Cardiac septum (tissue), 1 donor: ENCODE results near the gene CYP46A1. TPM values are rescaled to one million over a fixed set of nuclear protein-coding genes. Genes with fewer than 3 reads are reported as not detected.
A peak's percentile ranks its signal among the peaks of the same experiment; 100 is the strongest.
"Not testable (repeated sequence)": the region's sequence is repeated elsewhere in the genome, so short reads cannot be mapped to it uniquely, and the experiment has no call there.

Experiments used
- DNase-seq: peaks from one replicate; pipeline ENCODE4 v3.0.0-alpha.2; 2020; ENCODE audit warnings: low spot score
- intact Hi-C: fragments of 100-400 bp; cut with DNase I; formaldehyde crosslinking; loops from one replicate; pipeline ENCODE4 v1.14.0; 2022
- long read RNA-seq: library from polyadenylated mRNA; unstranded; transcript quantifications from one replicate; pipeline ENCODE4 v2.0.0, GENCODE V29; 2021
- total RNA-seq: library from RNA; stranded (reverse); fragmentation: NEBNext Ultra II Directional; extraction: Animal tissue kit (Norgen Biotek cat#: 25700); gene quantifications from one replicate; pipeline ENCODE4 v1.2.1, GENCODE V29; 2021
- donor health status: DM: no; HTN: no; CAD: no.

The CYP46A1 gene
- 5.5 TPM for total RNA-seq
- long read RNA-seq, partial matches to known transcripts, result 0 of 5 reads
- long read RNA-seq, other reads (novel, unspliced or antisense), result 3 of 5 reads

GRCh38 chr14:99683619-99684409 lies at the start of gene CYP46A1:
Gene CYP46A1 (plus strand): TSS chr14:99684298. CDS start chr14:99684418, 120 bp downstream.
- DNase-seq, result peak; percentile 99
- intact Hi-C loops, result loop anchor here (2.0 to 5.0 kb wide), 4 partner anchors 48 to 201 kb away; partner anchors contain the start of gene EML1

- DNase-seq, result no peak
- intact Hi-C loops, result no loop called here
These were observed 49.7 kb upstream of the CYP46A1 start for GRCh38 chr14:99634443-99634842.

GRCh38 chr14:99635116-99635515 lies 49.0 kb upstream of the CYP46A1 start:
- DNase-seq, result no peak
- intact Hi-C loops, result no loop called here

GRCh38 chr14:99636487-99636886 lies 47.6 kb upstream of the CYP46A1 start:
- intact Hi-C loops, result no loop called here
- DNase-seq, result no peak

GRCh38 chr14:99637624-99638023 lies 46.5 kb upstream of the CYP46A1 start:
- intact Hi-C loops, result no loop called here
- DNase-seq, result no peak

- DNase-seq, intact Hi-C loops: not testable (repeated sequence)
These were observed 41.3 kb upstream of the CYP46A1 start for GRCh38 chr14:99642771-99643170.

GRCh38 chr14:99643343-99643742 lies 40.8 kb upstream of the CYP46A1 start:
- intact Hi-C loops, result no loop called here
- no peak for DNase-seq

GRCh38 chr14:99644035-99644587 lies 40.0 kb upstream of the CYP46A1 start:
- intact Hi-C loops, result no loop called here
- no peak for DNase-seq

- no peak for DNase-seq
- intact Hi-C loops, result no loop called here
These were observed 39.2 kb upstream of the CYP46A1 start, which contains the start of gene HHIPL1 for GRCh38 chr14:99644723-99645544. Gene HHIPL1 (plus strand): TSS chr14:99645129. CDS start chr14:99645208, 79 bp downstream.

GRCh38 chr14:99645545-99646505 lies 38.3 kb upstream of the CYP46A1 start:
- DNase-seq, result no peak

GRCh38 chr14:99647411-99647810 lies 36.7 kb upstream of the CYP46A1 start:
- no peak for DNase-seq
- intact Hi-C loops, result no loop called here

More at GRCh38 chr14:99645545-99646505, 38.3 kb upstream of the CYP46A1 start:
- intact Hi-C loops, result no loop called here

- intact Hi-C loops, result no loop called here
These were observed 35.9 kb upstream of the CYP46A1 start for GRCh38 chr14:99648027-99648784.

GRCh38 chr14:99649219-99649618 lies 34.9 kb upstream of the CYP46A1 start:
- DNase-seq, result no peak
- intact Hi-C loops, result no loop called here

More at GRCh38 chr14:99648027-99648784, 35.9 kb upstream of the CYP46A1 start:
- DNase-seq, result no peak

- intact Hi-C loops, result no loop called here
- no peak for DNase-seq
These were observed 34.5 kb upstream of the CYP46A1 start for GRCh38 chr14:99649643-99650042.

- no peak for DNase-seq
- intact Hi-C loops, result no loop called here
These were observed 33.9 kb upstream of the CYP46A1 start for GRCh38 chr14:99650189-99650588.

- intact Hi-C loops, result no loop called here
- DNase-seq, result no peak
These were observed 31.9 kb upstream of the CYP46A1 start for GRCh38 chr14:99651953-99652746.

- intact Hi-C loops, result no loop called here
- no peak for DNase-seq
These were observed 29.7 kb upstream of the CYP46A1 start for GRCh38 chr14:99654235-99654985.
